Pulmonary artery endothelial cell (primary cell): ENCODE results near the gene IFITM10. TPM values are rescaled to one million over a fixed set of nuclear protein-coding genes. Genes with fewer than 3 reads are reported as not detected.

Experiments used
- DNase-seq: peaks from one replicate; pipeline ENCODE4 v3.0.0-alpha.2; 2011; ENCODE audit warnings: low read depth, low spot score
- total RNA-seq: library from RNA; depleted of rRNA; stranded (reverse); fragments of >200 nt; gene quantifications from 2 replicates; pipeline ENCODE4 v1.2.3, GENCODE V29; 2014

Gene IFITM10
- total RNA-seq, 1 donor from 2014 or later: 0.13 TPM

DNA sequence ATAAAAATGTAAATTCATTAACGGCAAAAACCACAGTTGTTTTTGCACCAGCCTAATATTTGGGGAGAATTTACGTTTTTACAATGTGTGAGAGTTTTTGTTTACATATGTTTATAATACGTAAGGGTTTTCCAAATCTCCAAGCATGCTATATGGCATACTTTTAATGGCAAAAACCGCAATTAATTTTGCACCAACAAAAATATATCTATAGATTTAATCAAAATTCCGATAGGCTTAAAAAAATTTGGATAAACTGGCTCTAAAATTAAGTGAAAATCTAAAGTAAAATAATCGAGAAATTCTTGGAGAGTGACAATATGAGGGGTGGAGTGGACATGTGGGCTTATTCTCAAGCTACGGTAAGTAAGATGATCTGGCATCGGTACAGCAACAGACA lies 30.6 kb downstream of the IFITM10 start:
- DNase-seq: no peak

GRCh38 chr11:1718326-1718725 lies 32.1 kb downstream of the IFITM10 start:
- no peak for DNase-seq

GRCh38 chr11:1717745-1718144 lies 32.6 kb downstream of the IFITM10 start:
- DNase-seq: no peak

DNA sequence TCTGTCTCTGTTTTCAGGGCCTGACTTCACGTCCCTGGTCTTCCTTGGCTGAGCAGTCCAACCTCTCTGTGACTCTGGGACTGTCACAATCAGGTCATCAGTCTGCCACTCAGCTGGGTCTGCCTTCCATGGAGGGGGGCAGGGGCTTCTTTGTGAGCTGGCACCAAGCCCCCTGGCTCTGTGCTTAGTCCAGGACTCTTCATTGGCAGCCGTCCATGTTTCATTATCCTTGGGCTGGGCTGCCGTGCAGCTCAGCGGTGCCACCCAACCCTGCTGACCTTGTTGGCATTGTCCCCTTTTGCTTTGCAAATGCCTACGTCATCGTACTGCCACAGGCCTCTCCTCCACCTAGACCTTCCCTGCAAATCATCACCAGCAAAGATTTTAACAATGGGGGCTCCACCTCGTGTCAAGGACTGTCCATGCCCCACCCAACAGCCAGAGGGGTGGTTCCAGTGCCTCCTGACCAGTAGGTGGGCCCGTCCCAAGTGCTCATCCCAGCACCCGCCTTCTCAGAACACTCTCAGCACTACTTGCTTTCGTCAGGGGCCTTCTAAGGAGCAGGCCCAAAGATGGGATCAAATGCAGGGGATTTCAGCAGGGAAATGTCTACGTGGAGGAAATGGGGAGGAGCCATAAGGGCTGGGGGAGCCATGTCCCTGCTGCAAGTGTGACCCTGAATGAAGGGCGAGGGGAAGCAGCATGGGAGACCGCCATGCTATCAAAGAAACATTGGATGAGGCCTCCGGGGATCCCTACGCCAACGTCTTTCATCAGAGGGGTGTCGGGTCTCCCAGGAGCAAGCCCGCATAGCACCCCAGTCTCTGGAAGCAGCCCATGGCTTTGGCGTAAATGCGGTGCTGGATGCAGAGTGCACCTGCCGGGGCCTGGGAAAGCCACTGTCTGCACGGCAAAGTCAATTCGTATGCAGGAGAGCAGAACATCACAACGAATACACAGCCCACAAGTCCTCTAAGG lies 35.2 kb downstream of the IFITM10 start:
- DNase-seq: no peak

DNA sequence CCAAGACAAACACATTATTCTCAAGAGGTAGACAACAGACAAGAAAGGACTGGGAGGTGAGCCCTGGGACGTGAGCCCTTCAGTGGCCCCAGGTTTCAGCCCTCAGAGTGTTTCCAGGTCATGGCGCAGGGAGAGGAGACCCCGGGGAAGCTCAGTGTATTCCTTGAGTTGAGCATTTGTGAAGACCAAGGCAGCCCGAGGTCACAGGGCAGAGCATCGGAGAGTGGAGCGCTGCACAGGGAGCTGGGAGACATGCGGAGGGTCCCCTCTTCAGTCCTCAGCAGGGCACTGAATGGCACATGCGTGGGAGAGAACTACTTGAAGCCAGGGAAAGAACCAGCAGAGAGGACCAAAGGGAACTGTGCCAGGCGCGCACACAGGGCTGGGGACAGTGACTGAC lies 41.7 kb downstream of the IFITM10 start:
- DNase-seq: no peak

DNA sequence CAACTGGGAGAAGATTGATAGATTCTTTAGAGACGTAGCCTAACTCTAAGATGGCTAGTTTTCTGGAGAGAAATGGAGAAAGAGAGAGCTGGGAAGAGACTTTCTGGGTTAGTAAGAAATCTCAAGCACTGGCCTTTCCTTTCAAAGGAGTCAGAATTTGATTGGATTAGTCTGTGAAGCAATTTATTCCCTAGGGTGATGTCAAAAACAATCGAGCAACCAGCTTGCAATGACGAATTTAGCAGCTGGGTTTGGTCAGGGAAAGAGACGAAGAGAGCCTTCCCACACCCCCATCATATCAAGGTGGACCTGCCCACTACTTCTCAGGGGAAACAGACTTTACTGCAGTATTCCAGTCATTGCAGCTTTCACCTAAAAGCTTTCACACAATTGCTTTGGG lies 42.6 kb downstream of the IFITM10 start:
- DNase-seq: no peak

DNA sequence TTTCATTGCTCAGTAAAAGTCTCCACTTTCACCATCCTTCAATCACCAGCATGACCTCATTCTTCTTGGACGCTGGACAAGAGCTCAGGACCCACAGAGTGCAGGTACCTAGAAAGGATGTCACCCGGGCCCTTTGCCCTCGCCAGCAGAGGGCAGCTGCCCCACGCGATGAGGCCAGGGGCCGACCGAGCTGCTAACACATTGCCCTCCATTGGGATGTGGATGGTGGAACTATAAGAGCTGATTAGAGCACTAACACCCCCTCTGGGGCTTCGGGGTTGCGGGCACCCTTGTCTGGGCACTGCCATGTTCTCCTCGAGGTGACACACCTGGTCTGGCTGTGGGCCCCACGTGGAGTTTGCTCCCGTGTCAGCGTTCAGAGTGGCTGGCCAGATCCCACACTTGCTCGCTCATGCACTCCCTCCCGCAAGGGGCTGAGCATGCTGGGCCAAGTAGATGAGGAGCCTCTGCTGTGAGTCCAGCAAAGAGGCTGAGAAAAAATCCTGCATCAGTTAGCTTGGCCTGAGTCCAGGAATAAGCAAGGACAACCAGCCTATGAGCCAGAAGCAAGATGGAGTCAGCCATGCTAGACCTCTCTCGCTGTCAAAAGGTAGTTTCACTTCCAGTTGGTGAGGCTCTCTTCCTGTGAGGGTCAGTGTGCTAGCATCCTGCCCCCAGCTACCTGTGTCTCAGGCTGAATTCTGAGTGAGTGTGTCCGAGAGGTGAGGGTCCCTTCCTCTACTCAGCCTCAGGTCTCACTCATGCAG lies 43.6 kb downstream of the IFITM10 start:
- no peak for DNase-seq

DNA sequence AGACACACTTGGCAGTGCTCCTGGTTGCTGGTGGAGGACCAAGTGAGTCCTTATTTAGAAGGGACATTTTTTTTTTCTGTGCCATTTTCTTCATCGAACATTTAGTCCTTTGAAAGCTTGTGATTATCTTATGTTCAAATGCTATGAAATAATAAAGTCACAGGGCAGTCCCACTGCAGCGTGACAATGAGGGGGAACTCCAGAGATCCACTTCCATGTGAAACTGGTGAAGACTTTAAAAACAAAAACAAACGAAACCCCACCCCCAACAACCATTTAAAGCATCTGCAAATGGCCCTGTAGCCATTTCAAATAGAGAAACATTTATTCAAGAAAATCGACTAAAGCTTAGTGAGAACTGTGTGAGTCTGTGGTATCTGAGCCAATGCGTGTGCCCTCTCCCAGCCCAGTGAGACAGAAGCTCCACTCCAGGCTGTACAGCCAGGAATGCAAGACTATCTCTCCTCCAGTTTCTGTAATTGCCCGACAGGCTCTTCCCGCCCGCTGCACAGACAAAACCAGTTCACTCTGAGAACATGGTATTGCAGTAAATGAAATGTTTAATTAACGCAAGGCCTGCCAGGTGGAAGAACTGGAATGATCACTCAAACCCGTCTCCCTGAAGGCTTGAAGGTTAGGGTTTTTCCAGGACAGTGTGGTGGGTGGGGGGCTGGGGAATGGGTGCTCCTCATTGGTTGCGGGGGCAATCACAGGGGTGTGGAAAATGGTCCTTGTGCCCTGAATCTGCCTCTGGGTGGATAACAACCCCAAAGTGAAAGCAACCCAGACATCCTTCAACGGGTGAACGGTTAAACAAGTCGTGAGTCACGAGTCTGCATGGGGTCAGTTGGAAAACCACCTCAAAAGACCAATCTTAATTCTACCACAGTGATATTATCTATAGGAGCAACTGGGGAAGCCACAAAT lies 45.0 kb downstream of the IFITM10 start:
- DNase-seq: no peak

GRCh38 chr11:1703146-1703545 lies 47.2 kb downstream of the IFITM10 start:
- DNase-seq: no peak

GRCh38 chr11:1702506-1702905 lies 47.9 kb downstream of the IFITM10 start:
- DNase-seq: no peak

DNA sequence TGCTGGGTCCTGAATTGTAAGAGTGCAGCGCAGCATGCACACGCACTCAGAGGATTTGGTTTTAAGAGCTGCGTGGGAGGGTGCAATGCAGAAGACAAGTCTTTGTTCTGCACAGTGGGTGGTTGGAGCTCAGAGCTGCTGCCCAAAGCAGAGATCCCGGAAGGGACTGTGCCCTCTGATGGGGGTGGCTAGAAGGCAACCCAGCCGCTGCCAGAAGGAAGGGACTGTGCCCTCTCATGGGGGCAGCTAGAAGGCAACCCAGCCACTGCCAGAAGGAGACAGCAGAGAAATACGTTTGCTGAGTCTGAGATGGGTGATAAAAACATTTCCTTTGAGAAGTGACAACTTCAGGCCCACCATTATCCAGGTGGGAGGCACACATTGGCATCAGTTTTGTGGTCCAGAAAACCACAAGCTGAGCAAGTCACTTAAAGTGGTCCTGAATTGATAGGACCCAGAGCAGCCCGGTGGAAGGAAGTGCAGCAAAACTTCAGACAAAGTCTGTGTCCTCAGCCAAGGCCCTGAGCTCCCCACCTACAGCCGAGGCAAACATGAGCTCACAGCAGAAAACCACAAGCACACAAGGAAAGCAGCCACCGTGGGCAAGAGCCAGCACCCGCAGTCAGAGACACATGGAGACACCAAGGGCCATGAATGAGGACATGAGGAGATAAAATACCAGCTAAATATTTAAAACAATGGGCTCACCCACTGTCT lies 49.1 kb downstream of the IFITM10 start:
- DNase-seq: no peak

GRCh38 chr11:1699771-1700170 lies 50.6 kb downstream of the IFITM10 start:
- DNase-seq: no peak

DNA sequence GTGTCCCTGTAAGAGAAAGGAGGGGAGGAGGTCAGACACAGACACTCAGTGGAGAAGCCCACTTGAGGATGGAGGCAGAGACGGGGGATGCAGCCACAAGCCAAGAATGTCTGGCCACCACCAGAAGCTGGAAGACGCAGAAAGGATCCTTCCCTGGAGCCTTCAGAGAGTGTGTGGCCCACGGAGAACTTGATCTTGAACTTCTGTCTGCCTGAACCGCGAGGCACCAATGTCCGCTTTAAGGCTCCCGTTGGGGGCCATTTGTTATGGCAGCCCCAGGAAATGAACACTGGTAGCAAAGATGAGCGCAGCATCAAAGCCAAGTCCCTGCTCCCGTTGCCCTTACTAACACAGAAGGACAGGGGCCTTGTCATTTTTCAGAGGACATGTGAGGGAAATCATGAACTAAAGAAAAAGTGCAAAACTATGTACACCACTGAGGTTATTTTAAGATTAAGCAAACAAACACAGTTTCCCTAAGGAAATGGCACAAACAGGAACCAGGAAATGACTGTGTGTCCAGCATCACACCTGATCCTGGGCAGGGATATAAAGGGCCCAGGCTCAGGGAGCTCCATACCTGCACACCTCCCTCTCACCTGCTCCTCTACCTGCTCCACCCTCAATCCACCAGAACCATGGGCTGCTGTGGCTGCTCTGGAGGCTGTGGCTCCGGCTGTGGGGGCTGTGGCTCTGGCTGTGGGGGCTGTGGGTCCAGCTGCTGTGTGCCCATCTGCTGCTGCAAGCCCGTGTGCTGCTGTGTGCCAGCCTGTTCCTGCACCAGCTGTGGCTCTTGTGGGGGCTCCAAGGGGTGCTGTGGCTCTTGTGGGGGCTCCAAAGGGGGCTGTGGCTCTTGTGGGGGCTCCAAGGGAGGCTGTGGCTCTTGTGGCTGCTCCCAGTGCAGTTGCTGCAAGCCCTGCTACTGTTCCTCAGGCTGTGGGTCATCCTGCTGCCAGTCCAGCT lies 53.5 kb downstream of the IFITM10 start, which contains the start of gene KRTAP5-6:
Gene KRTAP5-6 (plus strand): TSS at position 588 of the 963 bp plus-strand sequence. CDS start 51 bp downstream, at position 639.
- DNase-seq: no peak

DNA sequence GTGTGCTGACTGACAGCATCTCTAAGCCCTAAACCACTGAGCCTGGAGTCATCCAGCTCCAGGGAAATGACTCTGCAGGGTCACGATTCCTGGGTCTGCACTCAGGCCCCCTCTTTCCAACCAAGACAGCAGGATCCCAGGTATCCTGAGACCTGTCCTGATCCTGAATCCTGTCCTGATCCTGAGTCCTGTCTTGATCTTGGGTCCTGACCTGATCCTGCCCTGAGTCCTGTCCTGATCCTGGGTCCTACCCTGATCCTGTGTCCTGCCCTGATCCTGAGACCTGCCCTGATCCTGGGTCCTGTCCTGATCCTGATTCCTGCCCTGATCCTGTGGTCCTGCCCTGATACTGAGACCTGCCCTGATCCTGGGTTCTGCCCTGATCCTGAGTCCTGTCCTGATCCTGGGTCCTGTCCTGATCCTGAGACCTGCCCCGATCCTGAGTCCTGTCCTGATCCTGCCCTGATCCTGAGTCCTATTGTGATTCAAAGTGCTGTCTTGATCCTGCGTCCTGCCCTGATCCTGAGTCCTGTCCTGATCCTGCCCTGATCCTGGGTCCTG lies 54.8 kb downstream of the IFITM10 start:
- no peak for DNase-seq

DNA sequence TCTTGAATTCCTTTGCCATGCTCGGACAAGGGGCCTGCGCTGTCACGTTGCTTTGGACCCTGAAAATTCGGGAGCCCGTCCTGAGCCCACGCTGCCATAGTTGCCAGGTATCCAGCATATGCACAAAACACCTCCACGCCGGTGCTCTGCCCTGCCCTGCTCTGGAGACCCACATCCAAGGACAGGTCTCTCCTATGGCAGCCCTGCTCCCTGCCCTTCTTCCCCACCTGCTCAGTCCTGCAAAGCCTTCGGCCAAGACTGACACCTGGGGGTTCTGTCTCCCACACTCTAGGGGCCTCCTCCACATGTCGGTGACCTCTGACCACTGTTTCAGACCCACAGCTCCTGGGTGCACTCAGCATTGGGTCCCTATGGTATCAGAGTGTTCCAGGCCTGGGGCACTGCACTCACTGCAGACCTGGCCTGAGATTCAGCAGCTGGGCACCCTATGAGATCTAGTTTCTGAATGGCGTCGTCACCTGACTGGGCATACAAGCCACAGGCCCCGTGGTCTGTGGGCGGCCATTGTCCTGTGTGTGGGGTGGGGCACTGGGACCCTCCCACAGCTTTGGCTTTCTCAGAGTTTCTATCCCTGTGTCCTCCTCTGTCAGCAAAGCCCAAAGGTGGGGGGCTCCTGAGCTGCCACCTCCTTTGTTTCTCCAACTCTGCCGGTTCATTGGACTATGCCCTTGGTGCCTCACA lies 55.4 kb downstream of the IFITM10 start:
- no peak for DNase-seq

GRCh38 chr11:1694064-1694845 lies 56.1 kb downstream of the IFITM10 start:
- peak; percentile 20 for DNase-seq

DNA sequence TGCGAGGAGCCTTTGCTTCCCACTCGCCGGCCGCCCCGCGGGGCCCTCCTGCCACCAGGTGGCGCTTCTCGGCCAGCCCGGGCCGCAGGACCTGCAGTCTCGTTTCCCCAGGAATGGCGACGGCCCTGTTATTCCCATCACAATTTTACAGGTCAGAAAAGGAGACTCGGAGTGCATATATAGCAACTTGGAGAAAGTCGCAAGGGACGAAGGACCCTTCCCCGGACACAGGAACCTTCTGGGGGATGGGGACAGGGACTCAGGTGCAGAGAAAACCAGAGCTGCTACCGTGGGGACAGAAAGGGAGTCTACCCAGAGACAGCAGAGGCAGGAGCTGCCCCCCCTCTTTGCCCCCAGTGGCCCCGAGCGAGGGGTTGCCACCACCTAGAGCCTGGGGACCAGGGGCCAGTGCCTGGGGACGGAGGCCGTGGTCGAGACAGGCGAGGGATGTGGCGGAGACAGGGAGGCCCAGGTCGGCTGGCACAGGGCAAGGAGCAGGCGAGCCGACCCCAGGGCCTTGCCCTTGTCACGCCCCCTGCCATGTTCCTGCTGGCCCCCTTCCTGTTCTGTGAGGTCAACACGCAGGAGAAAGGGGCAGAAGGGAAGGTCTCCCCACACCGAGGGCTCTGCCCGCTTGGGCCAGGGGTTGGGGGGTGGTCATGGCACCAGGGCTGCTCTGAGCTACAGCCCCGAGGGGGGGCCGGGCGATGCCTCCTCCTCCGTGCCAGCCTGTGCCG lies 56.9 kb downstream of the IFITM10 start:
- DNase-seq: peak; percentile 15
